Epithelial cell of esophagus (primary cell): ENCODE data around the gene CSNK1D.

Experiments used
- DNase-seq: peaks from one replicate; pipeline ENCODE4 v3.0.0; 2010; ENCODE audit warnings: low read depth
- H3K4me3 ChIP-seq: 2 replicates; pipeline ENCODE4 v1.5.1; 2011; ENCODE audit warnings: mild to moderate bottlenecking, low read length, control low read depth
- TF ChIP-seq, protein P1 (sequence below): IDR thresholded peaks from 2 replicates; pipeline ENCODE4 v1.5.1; 2011; ENCODE audit warnings: low read depth, mild to moderate bottlenecking, low read length, control low read depth, inconsistent platforms; ENCODE audit not compliant: insufficient read depth; ENCODE audit errors: missing control alignments

Gene CSNK1D

DNA sequence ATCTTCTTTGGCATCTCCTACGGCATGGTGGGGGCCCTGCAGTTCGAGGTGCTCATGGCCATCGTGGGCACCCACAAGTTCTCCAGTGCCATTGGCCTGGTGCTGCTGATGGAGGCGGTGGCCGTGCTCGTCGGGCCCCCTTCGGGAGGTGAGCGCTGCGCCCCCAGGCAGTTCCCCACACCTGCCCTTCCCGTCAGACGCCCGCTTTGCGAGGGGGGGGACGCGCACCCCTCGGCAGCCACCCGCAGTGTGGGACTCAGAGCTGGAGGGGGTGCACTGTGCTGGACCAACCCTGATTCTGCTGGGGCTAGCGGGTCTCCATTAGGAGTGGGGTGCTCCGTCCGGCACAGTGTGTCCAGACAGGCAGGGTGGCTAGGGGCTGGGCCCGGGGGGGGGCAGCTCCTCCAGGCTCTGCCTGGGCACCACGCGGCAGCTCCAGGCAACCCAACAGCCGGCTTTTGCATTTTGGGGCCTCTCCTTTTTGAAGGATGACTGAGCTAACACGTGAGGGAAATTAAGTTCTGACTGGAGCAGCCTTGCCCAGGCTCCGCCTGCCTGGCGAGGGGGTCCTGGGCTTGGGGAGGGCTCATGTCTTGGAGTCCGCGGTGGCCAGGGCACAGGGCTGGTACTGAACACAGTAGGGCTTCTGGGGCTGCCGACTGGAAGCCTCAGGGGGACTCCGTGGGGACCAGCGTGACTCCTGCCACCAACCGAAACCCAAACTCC lies 35.6 kb downstream of the CSNK1D start:
- TF ChIP-seq, protein P1, sequence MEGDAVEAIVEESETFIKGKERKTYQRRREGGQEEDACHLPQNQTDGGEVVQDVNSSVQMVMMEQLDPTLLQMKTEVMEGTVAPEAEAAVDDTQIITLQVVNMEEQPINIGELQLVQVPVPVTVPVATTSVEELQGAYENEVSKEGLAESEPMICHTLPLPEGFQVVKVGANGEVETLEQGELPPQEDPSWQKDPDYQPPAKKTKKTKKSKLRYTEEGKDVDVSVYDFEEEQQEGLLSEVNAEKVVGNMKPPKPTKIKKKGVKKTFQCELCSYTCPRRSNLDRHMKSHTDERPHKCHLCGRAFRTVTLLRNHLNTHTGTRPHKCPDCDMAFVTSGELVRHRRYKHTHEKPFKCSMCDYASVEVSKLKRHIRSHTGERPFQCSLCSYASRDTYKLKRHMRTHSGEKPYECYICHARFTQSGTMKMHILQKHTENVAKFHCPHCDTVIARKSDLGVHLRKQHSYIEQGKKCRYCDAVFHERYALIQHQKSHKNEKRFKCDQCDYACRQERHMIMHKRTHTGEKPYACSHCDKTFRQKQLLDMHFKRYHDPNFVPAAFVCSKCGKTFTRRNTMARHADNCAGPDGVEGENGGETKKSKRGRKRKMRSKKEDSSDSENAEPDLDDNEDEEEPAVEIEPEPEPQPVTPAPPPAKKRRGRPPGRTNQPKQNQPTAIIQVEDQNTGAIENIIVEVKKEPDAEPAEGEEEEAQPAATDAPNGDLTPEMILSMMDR: no peak
- no peak for DNase-seq
- H3K4me3 ChIP-seq: no peak overlapping the region

DNA sequence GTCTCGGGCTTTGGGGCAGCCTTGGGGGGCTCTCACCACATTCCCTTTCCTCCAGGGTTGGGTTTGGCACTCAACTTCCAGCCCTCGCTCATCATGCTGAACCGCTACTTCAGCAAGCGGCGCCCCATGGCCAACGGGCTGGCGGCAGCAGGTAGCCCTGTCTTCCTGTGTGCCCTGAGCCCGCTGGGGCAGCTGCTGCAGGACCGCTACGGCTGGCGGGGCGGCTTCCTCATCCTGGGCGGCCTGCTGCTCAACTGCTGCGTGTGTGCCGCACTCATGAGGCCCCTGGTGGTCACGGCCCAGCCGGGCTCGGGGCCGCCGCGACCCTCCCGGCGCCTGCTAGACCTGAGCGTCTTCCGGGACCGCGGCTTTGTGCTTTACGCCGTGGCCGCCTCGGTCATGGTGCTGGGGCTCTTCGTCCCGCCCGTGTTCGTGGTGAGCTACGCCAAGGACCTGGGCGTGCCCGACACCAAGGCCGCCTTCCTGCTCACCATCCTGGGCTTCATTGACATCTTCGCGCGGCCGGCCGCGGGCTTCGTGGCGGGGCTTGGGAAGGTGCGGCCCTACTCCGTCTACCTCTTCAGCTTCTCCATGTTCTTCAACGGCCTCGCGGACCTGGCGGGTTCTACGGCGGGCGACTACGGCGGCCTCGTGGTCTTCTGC lies 36.3 kb downstream of the CSNK1D start:
- DNase-seq: no peak
- no peak overlapping the region for H3K4me3 ChIP-seq

DNA sequence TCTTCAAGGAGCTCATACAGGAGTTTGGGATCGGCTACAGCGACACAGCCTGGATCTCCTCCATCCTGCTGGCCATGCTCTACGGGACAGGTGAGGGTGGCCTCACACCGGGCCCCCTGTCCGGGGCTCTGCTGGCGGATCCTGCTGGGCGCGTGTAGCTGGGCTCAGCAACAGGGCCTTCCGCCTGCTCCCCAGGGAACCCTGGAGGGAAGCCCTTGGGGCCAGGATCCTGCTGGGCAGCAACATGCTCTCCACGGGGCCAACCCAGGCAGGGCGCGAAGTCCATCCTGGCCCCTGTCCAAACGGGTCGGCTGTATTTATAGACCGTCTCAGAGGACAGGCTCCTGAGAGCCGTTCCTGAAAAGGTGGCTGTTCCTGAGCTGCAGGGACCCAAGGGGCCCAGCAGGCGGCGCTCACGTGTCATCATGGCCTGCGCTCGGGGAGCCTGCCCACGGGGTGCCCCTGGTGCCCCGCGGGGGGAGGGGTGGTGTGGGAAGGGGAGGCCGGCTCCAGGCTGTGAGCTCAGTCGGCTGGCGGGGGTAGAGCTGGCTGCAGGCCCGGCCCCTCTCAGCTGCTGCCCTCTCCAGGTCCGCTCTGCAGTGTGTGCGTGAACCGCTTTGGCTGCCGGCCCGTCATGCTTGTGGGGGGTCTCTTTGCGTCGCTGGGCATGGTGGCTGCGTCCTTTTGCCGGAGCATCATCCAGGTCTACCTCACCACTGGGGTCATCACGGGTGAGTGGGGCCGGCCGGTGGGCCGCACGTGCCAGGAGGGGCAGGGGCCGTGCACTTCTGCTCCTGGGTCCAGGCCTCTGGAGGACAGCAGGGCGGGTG lies 37.1 kb downstream of the CSNK1D start:
- peak; percentile 56 for DNase-seq
- no peak overlapping the region for H3K4me3 ChIP-seq
- TF ChIP-seq, protein P1: peak; percentile 74

More for the DNA sequence above, 36.3 kb downstream of the CSNK1D start:
- TF ChIP-seq, protein P1: no peak

DNA sequence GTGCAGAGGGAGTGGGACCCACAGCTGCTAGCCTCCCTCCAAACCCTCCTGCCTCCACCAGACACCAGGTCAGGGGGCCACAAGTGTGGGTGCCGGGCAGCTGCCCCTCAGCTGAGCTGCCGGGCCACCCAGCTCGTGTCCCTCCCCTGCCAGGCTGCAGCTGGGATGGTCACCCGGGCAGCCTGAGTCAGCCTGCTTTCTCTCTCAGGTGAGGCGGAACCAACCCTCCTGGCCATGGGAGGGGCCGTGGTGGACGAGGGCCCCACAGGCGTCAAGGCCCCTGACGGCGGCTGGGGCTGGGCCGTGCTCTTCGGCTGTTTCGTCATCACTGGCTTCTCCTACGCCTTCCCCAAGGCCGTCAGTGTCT lies 37.7 kb downstream of the CSNK1D start:
- DNase-seq: peak; percentile 66
- no peak overlapping the region for H3K4me3 ChIP-seq
- TF ChIP-seq, protein P1: no peak

DNA sequence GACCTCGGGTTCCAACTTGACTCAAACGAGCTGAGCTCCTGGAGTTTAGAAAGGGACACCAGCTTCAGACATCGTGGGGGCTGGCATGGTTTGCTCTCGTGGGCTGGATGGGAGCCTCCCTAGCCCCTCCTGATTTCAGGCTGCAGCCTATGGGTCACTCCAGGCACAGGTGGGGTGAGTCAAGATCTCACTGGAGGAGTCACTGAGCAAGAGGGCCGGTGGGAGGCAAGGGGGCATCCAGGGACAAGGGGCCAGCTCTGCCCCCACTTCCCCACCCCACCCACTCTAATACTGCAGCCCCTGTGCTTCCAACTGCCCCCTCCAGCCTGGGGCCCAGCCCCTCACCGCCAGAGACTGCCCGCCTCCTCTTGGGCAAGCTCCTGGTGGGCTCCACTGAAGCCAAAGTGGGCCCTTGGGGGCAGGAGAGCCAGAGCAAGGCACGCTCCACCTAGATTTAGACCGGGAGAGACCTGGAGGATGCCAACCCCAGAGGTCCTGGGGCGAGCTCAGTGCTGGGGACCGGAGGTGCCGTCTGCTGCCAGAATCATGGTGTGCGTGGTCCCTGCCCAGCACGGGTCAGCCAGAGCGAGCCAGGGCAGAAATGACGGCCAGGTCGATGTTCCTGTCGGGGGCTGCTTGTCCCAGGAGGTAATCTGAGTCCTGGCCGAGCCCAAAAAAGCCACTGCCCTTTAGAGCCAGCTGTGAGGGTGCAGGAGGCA lies 38.3 kb downstream of the CSNK1D start:
- TF ChIP-seq, protein P1: no peak
- no peak overlapping the region for H3K4me3 ChIP-seq
- no peak for DNase-seq

DNA sequence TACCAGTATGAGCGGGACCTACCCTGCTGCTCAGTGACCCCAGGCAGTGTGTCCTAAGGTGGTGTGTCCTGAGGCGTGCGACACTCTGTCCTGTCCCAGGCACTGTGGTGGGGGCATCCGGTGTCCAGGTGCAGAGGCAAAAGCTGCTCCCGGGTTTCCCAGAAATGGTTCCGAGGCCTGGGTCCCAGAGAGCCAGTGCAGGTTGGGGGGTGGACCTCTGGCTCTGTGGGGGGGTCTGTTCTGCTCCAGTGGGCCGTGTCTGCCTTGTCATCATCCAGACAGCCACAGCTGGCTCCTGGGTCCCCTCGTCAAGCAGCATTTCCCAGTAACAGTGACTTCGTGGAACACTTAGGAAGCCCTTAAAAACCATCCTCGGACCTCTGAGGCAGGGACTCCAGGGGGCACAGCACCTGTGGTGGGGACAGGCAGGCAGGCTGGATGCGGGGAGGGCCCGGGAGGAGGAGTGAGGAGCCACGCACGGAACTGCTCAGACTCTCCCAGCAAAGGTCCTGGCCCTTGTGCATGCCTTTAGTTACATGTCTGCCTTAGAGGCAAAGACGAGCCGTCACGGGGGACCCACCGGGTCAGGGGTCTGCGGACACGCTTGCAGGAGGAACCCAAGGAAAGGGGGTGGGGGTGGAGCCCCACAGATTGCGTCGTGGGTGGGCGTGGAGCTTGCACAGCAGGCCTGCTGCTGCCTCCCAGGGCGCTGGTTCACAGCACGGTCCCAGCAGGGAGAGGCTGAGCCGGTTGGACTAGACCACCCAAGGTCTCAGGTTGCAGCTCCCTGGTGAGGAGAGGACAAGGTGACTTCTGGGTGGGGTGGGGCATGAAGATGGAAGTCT lies 39.1 kb downstream of the CSNK1D start:
- TF ChIP-seq, protein P1: no peak
- H3K4me3 ChIP-seq: no peak overlapping the region
- DNase-seq: no peak
